UCSD-AML1 (cell line): ENCODE results near the gene PARD3.

Source experiments
- DNase-seq: peaks from one replicate; lab custom pipeline; 2025; ENCODE audit not compliant: unreplicated experiment; lab: John Stamatoyannopoulos, UW

The PARD3 gene

DNA sequence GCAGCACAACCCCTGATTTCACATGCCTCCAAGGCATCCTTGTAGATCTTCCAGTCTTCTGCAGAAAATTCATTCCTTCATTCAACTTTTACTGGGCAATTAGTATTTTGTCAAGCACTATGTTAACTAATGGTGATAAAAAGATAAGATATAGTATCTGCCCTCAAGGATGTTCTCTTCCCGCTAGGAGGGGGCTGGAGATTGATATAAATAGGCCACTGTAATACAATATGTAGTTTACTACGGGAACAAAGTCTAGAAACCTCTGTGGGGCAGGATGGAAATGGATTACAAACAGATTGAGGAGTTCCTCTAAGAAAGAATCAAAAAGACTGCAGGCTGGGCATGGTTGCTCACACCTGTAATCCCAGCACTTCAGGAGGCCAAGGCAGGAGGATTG lies 10.3 kb upstream of the PARD3 start:
- DNase-seq: no peak

DNA sequence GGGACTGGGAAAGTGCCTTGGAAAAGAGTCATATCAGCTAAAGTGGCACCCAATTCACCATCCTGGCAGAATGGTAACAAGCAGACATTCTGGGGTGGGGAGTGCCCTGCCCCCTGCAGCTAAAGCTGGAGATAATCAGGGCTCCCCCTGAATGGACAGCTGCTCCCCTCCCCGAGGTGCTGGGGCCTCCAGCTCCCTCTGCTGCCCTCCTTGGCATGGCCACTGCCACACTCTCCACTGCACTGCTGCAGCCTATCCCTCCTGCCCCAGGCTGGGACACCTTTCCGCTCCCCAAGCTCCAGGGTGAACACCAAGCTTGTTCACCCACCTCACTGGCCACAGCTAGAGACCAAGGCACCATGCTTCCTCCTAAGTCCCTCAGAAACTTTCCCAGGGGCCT lies 9.8 kb upstream of the PARD3 start:
- no peak for DNase-seq

DNA sequence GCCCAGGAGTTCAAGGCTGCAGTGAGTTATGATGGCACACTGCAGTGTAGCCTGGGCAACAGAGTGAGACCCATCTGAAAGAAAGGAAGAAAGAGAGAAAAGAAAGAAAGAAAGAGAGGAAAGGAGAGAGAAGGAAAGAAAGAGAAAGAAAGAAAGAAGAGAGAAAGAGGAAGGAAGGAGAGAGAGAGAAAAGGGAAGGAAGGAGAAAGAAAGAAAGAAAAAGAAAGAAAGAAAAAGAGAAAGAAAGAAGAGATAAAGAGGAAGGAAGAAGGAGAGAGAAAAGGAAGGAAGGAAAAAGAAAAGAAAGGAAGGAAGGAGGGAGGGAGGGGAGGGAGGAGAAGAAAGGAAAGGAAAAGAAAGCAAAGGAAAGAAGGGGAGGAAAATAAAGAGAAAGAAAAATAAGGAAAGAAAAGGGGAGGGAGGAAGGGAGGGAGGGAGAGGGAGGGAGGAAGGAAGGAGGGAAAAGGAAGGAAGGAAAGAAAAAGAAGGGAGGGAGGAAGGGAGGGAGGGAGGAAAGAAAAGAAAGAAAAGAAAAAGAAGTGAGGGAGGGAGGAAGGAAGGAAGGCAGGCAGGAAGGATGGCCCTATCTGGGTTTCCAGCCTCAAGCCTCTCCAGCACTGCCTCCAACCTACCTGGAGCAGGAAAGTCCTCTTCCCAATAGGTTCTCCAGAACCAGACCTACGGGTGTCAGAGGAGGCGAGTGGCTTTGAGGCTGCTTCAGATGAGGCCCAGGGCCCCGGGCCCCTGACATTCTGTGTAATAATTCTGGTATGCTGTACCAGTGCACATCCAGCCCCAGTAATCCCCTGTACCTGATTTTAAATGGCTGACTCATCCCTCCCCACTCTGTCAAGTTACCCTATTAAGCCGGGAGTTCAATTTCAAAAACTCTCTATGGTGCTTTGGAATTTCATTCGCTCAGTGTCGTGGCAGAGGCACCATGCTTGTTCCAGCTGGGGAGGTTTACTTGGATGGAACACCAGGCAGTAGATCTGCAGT lies 6.8 kb upstream of the PARD3 start:
- no peak for DNase-seq

DNA sequence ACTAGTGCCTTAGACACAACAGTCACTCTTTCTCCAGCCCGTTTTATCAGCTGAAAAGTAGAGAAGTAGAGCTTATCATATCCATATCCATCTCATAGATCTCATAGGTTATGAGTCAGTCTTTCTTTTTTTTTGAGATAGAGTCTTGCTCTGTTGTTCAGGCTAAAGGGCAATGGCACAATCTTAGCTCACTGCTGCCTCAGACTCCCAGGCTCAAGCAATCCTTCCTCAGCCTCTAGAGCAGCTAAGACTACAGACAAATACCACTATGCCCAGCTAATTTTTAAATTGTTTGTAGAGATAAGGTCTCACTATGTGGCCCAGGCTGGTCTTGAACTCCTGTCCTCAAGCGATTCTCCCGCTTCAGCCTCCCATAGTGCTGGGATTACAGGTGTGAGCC lies 2.5 kb upstream of the PARD3 start:
- no peak for DNase-seq

DNA sequence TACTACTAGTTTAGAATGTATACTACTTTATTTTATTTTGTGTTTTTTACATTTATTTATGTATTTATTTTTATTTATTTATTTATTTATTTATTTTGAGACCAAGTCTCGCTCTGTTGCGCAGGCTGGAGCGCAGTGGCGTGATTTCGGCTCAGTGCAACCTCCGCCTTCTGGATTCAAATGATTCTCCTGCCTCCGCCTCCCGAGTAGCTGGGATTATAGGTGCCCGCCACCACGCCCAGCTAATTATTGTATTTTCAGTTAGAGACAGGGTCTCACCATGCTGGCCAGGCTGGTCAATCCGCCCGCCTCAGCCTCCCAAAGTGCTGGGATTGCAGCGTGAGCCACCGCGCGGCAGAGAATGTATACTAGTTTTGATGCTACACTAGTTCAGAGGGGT lies 2.0 kb upstream of the PARD3 start:
- no peak for DNase-seq

DNA sequence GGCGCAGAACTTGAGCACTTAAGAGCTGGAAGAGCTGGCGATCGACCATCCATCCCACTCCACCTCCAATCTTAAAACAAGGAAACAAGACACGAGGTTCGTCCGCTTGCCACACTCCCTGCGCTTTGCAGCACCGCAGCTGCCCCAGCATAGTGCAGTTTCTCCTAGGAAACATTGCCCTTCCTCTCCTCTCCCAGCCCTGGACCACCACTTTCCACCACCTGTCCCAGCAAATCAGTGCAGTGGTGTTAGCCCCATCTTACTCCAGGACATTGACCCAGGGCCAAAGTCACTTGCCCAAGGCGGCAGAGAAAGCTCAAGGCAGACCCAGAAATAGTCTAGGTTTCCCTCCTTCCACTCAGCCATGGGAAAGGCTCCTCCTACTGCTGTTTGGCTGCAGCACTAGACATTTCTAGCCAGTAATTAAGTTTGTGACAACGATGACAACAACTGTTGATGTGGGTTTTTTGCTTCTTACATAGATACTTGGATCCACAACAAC lies 1.5 kb upstream of the PARD3 start:
- no peak for DNase-seq

DNA sequence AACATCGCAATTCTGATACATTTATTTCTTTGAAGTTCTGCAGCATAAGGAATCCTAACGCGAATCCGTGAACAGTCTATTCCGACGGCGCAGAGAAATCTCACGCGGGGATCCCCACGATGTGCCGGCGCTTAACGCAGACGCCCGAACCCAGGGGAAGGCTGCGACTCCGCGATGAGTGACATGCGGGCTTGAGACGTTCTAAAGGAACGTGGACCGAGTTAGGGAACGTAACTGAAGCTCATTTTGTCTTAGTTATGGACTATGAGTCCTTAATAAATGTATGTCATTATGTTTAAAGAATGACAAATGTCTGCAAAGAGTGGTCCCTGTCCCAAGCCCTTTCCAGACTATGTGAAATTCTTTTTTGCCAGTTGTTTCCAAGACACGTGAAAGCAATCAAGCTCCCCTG lies 995 bp upstream of the PARD3 start:
- DNase-seq: no peak

DNA sequence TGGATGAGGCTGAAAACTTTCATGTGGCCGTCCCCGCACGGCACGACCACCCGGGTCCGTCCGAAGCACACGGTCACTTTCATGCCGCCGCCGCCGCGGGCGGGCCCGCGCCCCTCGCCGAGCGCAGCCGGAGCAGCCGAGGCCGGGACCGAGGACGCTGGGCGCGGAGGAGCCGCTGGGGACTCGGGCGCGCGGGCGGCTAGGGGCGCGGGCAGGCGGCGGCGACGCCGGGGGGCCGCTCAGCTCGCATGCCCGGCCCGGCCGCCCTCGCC lies 247 bp downstream of the PARD3 start:
- no peak for DNase-seq

DNA sequence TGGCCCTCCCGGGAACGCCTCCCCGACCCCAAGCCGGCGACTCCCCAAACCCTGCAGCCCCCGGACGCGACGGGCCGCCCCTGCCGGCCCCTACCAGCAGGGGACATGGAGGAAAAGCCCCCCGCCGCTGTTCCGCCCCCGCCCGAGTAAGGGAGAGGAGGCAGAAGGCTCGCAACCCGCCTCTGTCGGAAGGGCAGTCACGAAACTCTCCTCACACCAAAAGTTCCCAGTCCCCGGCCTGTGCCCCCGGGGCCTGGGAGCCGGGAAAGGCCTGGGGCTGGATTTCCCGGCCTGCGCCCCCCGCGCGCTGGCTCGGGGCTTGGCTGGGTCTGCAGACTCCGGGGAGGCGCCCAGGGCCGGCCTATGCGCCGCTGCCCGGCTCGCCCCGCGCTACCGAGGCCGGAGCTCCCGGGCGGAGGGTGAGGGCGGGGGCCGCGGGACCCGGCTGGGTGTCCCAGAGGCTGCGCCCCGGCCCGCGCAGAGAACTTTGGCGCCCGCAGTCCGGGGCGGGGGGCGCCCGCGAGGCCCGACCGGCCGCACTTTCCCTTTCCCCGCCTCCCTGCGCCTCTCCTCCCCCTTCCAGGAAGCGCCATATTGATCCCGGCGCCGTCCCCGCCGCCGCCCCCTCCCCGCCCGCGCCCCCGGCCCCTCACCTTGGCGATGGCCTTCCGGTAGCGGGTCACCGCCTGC lies 728 bp downstream of the PARD3 start:
- DNase-seq: peak; percentile 17

DNA sequence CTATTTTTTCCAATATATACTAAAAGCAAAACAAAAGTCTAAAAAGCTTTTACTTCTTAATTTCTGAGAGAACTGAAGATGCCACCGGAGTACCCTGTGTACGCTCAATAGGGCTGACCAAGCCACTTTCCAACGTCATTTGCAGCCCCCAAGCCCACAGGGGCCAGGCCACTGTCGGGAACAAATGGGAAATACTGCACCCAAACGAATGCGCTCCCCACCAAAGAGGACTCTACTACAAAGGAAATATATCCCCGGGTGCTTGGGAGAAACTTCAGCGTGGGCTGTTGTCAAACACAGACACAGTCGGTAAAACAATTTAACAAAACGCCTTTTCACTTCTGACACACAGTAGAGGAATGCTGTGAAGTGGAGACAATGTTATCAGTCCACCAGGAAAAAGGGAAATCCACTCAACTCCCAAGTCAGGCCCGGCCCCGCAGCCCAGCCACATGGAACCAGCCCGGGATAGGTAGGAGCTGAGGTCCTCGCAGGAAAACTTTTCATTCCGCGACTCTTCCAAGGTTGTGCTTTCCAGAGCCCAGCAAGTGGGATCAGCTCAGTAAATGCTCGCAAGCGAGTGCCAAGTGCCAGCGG lies 1.4 kb downstream of the PARD3 start:
- DNase-seq: no peak

DNA sequence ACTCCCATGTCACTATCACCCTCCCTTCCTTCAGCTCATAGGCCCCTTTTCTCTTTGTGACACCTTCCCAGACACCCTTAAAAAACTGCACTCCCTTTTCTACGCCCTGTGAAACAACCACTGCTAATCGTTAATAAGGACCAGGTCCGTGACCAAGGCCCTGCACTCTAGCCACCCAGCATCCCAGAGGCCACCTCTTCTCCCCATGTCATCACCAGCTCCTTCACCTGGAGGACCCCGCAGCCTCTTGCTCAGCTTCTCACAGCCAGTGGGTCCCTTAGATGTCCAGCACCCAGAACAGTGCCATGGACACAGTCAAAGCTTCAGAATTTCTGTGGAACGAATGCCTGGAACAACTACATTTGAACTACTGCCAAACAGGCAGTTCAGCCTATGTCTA lies 2.3 kb downstream of the PARD3 start:
- DNase-seq: no peak

DNA sequence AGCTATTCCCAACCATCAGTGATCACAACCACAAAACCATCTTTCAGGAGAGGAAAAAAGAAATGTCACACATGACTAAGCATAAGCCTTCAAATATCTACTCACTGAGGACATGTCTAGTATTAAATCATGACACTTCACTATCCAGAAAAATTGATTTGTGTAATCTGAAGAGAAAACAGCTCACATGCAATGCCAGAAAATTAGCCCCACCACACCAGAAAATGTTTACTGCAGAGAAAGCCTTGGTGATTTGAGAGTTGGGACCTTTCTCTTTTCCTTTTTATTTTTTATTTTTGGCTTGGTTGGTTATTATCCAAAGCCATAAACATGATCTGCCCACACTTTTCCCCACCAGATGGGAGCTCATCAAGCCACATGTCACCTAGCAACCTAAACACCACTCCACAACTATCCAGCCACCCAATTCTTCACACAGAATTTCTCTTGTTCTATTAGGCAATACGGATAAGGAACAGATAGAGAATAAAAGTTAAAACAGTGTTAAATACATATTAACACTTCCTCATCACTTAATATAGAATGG lies 3.1 kb downstream of the PARD3 start:
- no peak for DNase-seq

DNA sequence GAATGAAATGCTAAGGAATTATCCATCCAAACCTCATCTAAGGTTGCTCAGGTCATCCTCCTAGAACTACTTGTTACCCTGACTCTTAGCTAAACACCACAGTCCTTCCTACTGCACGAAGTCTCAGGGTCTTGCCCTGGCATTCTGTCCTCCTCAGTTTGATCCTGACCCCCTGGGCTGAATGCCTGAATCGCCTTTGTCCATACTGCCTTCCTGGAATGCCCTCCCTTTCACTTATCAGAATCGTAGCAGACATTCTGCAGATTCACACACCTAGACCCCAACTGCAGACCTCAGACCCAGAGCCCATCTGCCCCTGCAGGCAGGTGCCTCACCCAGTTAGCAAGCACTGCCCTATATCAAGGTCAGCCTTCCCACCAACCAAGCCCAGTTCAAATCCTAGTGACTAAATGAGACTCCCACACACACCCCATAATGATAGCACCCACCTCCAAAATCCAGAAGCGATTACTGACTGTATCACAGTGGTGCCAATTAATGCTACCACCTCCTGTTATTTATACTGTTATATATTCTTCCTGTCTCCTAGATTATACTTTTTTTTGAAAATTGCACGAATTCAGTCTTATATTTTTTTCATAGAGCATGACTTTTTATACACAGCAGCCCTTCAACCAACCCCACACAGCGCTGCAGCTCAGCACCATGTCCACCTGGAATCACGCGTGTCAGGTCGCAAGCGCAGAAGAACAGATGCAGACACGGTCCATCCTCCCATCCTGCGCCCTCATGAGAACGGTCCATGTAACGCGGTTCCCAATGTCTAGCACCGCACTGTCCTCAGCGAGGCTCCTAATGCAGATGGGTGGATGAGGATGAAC lies 3.7 kb downstream of the PARD3 start:
- DNase-seq: no peak

DNA sequence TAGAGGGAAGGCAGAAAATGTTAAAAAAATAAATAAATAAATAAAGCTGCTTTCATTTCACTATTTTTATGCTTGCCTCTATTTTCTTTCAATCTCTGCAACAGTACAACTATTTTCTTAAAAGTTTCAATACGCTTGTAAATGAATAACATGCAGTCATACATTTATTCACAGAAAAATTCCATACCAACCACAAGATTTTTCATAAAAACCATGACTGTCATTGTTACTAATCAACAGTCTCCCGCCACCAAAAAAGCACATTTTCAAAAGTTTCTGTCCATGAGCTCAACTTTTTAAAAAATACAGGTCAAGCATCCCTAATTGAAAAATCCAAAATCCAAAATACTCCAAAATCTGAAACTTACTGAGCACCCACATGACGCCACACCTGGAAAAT lies 5.3 kb downstream of the PARD3 start:
- DNase-seq: no peak

DNA sequence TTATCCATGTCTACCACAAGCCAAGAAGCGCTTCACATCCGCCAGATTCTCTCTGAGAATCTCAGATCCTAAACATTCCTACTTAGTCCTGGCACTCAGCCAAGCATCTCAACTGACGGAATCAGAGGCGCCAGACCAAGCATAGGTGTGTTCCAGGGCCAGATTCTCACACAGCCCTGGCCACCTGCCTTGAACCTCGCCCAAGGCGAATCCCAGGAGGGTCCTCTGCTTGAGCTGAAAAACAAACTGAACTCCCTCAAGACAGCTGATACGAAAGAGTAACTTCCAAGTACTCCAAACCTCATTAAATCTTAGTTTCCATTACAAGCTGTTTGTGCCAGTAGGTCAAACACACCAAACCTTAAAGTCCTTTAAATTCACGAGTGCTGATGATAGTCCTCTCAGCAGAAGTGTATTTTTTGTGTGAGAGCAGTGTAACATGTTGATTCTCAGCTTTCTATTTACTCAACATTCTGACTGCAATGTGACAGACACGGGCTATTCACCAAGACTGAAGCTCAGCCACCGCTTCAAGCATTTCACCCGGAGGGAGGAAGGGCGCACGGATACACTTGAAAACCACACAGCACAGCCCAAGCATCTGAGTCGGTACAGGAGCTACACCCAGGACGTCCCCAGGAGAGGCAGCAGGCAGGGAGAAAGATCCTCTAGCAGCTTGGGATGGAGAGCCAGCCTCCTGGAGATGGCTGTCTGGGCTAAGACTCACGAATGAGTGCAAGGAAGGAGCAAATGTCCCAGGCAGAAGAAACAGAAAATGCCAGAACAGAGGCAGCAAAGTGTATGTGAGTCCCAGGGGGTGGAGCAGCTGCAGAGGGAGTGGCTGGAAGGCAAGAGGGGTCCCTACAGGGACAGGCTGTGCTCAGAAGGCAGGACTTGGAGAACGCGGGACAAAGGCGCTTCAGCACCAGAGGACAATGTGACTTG lies 6.0 kb downstream of the PARD3 start:
- DNase-seq: no peak

DNA sequence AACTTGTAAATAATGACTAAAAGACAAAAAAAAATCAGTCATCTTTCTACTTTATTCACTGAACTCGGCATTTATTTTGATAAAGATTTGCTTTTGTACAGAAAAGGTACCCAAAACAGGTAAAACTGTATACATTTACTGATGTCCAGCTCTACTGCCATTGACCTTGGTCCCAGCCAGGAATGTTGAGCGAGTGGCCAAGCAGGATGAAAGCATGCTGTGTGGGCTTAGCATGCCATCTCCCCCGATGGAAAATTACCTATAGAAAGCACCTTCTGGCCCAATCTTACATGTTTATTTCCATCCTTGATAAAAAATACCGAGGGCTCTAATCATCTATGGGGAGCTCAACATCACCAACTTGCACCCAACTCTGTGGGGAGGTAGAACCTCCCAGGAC lies 6.8 kb downstream of the PARD3 start:
- no peak for DNase-seq

DNA sequence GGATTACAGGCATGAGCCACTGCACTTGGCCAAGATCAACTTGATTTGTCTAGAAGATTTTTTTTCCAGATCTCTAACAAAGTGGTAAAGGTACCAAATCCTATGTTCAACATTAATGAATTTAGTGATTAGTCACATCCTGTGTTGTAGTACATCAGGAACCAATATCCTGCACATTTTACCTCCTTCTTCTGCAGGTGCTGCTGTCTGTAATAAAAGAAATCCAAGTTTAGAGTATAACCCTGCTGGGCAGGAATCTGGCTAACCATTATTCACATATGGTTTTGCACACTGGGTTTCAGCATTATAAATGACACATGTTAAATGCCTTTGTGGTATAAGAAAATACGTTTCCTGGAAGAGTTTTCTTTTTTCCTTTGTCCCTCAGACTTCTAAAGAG lies 10.8 kb downstream of the PARD3 start:
- DNase-seq: no peak

DNA sequence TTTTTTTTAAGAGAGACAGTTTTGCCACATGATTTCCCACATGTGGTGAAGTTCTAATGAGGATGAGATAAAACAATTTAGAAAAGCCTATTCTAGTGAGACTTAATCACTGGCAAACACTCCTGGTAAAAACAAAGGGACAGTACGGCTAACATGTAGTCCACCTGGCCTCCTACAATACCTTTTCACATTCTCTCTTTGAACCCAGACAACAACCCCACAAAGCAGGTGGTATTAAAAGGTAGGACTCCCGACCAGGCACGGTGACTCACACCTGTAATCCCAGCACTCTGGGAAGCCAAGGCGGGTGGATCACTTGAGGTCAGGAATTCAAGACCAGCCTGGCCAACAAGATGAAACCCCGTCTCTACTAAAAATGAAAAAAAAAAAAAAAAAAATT lies 12.4 kb downstream of the PARD3 start:
- DNase-seq: no peak

DNA sequence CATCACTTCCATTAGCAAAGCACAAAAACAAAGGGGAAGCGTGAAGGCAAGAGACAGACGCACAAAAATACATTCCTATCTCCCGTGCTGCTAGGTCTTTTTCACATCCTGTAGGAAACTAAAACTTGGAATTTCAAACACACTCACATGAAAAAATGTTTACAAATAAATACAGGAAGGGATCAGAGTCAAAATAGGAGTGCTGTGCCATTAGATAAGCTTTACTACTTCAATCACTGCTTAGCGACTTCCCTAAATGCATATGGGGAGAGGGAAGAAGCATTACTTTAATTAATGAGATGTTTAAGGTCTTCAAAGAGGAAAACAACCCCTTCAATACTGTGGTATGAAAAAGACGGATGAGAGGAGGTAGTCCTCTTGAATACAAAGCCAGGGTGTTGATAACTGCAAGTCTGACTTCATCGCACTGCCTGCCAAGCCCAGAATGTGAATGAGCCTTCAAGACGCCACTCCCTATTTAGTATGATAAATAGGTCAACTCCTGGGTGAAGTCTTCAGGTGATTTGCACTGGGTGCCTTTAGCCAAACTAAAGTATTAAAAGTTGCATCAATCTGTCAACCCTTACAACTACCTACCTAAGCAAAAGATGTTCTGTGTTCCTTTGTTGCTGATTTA lies 13.9 kb downstream of the PARD3 start:
- DNase-seq: no peak
